IMR-90 (cell line): ENCODE results near the gene TXNRD1. TPM values are rescaled to one million over a fixed set of nuclear protein-coding genes. Genes with fewer than 3 reads are reported as not detected.

ENCODE experiments used
- ATAC-seq: fragments of 200-7000 bp; cut with Tn5 transposase; 2 replicates; pipeline ENCODE4 v1.9.1; 2020; ENCODE audit warnings: low read depth, mild to moderate bottlenecking, moderate library complexity
- BruUV-seq: library from RNA; stranded (reverse); fragments of 400-500 nt; replicated peaks from 2 replicates; lab custom pipeline; 2021; lab: Mats Ljungman, UMichigan
- CTCF ChIA-PET: fragments of 300-600 bp; formaldehyde crosslinking; extraction: SDS; loops from one replicate; lab custom pipeline; 2021; ENCODE audit warnings: antibody characterized with exemption; lab: Yijun Ruan, JAX
- POLR2A ChIA-PET: fragments of 300-600 bp; sonication (Branson Sonifier 250); formaldehyde crosslinking; loops from one replicate; lab custom pipeline; 2022; ENCODE audit warnings: antibody characterized with exemption; ENCODE audit not compliant: unreplicated experiment; lab: Charles Lee
- DNase-seq: peaks from one replicate; pipeline ENCODE4 v3.0.0; 2013
- H2AFZ ChIP-seq: replicated peaks from 2 replicates; pipeline ENCODE3; 2013; ENCODE audit warnings: low read length, mild to moderate bottlenecking; ENCODE audit not compliant: poor library complexity
- H2AK5ac ChIP-seq: 2 replicates; pipeline ENCODE4 v1.6.1; 2013; ENCODE audit warnings: low read depth, low read length, inconsistent platforms
- H2AK9ac ChIP-seq: replicated peaks from 2 replicates; pipeline ENCODE3; 2013; ENCODE audit warnings: mild to moderate bottlenecking, low read depth, low read length, moderate library complexity; ENCODE audit not compliant: poor library complexity
- H2BK120ac ChIP-seq: 2 replicates; pipeline ENCODE4 v1.6.1; 2013; ENCODE audit warnings: low read depth, low read length, inconsistent platforms
- H2BK15ac ChIP-seq: 3 replicates; pipeline ENCODE4 v1.6.1; 2013; ENCODE audit warnings: low read depth, low read length, inconsistent platforms
- H2BK20ac ChIP-seq: 2 replicates; pipeline ENCODE4 v1.6.1; 2013; ENCODE audit warnings: low read depth, mild to moderate bottlenecking, inconsistent platforms, low read length, moderate library complexity
- H2BK5ac ChIP-seq: 2 replicates; pipeline ENCODE4 v1.6.1; 2013; ENCODE audit warnings: mild to moderate bottlenecking, low read depth, low read length, inconsistent platforms; ENCODE audit not compliant: poor library complexity, severe bottlenecking
- H3K14ac ChIP-seq: replicated peaks from 2 replicates; pipeline ENCODE4 v1.6.1; 2013; ENCODE audit warnings: low read depth, low read length, inconsistent platforms
- H3K18ac ChIP-seq: 2 replicates; pipeline ENCODE4 v1.6.1; 2013; ENCODE audit warnings: low read depth, low read length, control low read depth
- H3K23ac ChIP-seq: 2 replicates; pipeline ENCODE4 v1.6.1; 2013; ENCODE audit warnings: low read depth, low read length, inconsistent platforms
- H3K27ac ChIP-seq: 2 replicates; pipeline ENCODE4 v1.5.1; 2013; ENCODE audit warnings: mild to moderate bottlenecking, control low read depth, low read length; ENCODE audit not compliant: insufficient read depth
- H3K27me3 ChIP-seq: 2 replicates; pipeline ENCODE4 v1.6.1; 2013; ENCODE audit warnings: low read length; ENCODE audit not compliant: control insufficient read depth, insufficient read depth
- H3K36me3 ChIP-seq: 2 replicates; pipeline ENCODE4 v1.6.1; 2013; ENCODE audit warnings: low read length, mixed read lengths; ENCODE audit not compliant: control insufficient read depth, insufficient read depth
- H3K4ac ChIP-seq: 2 replicates; pipeline ENCODE4 v1.6.1; 2013; ENCODE audit warnings: low read depth, low read length, inconsistent platforms
- H3K4me1 ChIP-seq: 2 replicates; pipeline ENCODE4 v1.6.1; 2013; ENCODE audit warnings: low read length, mixed read lengths; ENCODE audit not compliant: control insufficient read depth, insufficient read depth
- H3K4me2 ChIP-seq: 2 replicates; pipeline ENCODE4 v1.6.1; 2013; ENCODE audit warnings: low read depth, mild to moderate bottlenecking, control low read depth, low read length, moderate library complexity
- H3K4me3 ChIP-seq: 2 replicates; pipeline ENCODE4 v1.5.1; 2013; ENCODE audit warnings: low read depth, mild to moderate bottlenecking, control low read depth, low read length, moderate library complexity; ENCODE audit not compliant: insufficient read depth
- H3K56ac ChIP-seq: 2 replicates; pipeline ENCODE4 v1.6.1; 2013; ENCODE audit warnings: low read length, inconsistent platforms; ENCODE audit not compliant: insufficient read depth; ENCODE audit errors: extremely low read depth
- H3K79me1 ChIP-seq, 2 experiments: 2 replicates each; pipeline ENCODE4 v1.6.1; 2013; ENCODE audit warnings: low read length in 2 of 2, inconsistent platforms in 1 of 2, low read depth in 1 of 2
- H3K9ac ChIP-seq: 2 replicates; pipeline ENCODE4 v1.6.1; 2013; ENCODE audit warnings: low read depth, low read length, control low read depth
- H3K9me1 ChIP-seq: 2 replicates; pipeline ENCODE4 v1.6.1; 2013; ENCODE audit warnings: low read length, inconsistent platforms; ENCODE audit not compliant: insufficient read depth
- H3K9me3 ChIP-seq: 2 replicates; pipeline ENCODE4 v1.6.1; 2013; ENCODE audit warnings: low read length; ENCODE audit not compliant: control insufficient read depth, insufficient read depth
- H4K20me1 ChIP-seq: 2 replicates; pipeline ENCODE4 v1.6.1; 2013; ENCODE audit warnings: low read length, inconsistent platforms; ENCODE audit not compliant: insufficient read depth
- H4K5ac ChIP-seq: 2 replicates; pipeline ENCODE4 v1.6.1; 2013; ENCODE audit warnings: mild to moderate bottlenecking, low read depth, low read length, control low read depth
- H4K8ac ChIP-seq, 2 experiments: 2 replicates each; pipeline ENCODE4 v1.6.1; 2013; ENCODE audit warnings: low read depth in 2 of 2, low read length in 2 of 2, control low read depth in 1 of 2, inconsistent platforms in 1 of 2
- H4K91ac ChIP-seq: 2 replicates; pipeline ENCODE4 v1.6.1; 2013; ENCODE audit warnings: low read depth, low read length, inconsistent platforms; ENCODE audit not compliant: insufficient read depth
- CEBPB ChIP-seq: IDR thresholded peaks from 2 replicates; pipeline ENCODE4 v1.6.1; 2012; ENCODE audit warnings: low read depth, low read length, improper control_type of control experiment
- FOS ChIP-seq: fragments of 150-350 bp; IDR thresholded peaks from 2 replicates; pipeline ENCODE4 v1.6.1; 2016; ENCODE audit warnings: low read depth, low read length
- MAFK ChIP-seq: IDR thresholded peaks from 2 replicates; pipeline ENCODE4 v1.6.1; 2012; ENCODE audit warnings: low read depth, low read length, improper control_type of control experiment
- MAZ ChIP-seq: IDR thresholded peaks from 2 replicates; pipeline ENCODE4 v1.6.1; 2012; ENCODE audit warnings: low read depth, mild to moderate bottlenecking, low read length, improper control_type of control experiment, moderate library complexity, borderline replicate concordance
- WGBS, 2 experiments: methylation state at CpG; one replicate each; pipeline versions ENCODE4 v1.1.5 to v1.1.7; 2013; ENCODE audit warnings: missing lambda C conversion rate in 2 of 2; ENCODE audit not compliant: insufficient read length in 1 of 2; ENCODE audit errors: extremely low coverage in 2 of 2; 5-methylcytosine and 5-hydroxymethylcytosine counted together
- dilution Hi-C: fragments of 300-500 bp; cut with HindIII; formaldehyde crosslinking; loops from one replicate; pipeline ENCODE4 v1.14.3; 2018; ENCODE audit warnings: low sequenced_read_pairs; ENCODE audit not compliant: unreplicated experiment
- in situ Hi-C: fragments of 300-500 bp; cut with MboI; formaldehyde crosslinking; loops from 3 replicates; pipeline ENCODE4 v1.14.3; 2019; ENCODE audit warnings: low sequenced_read_pairs, inconsistent platforms, mixed read lengths
- intact Hi-C: fragments of 100-400 bp; cut with micrococcal nuclease; formaldehyde crosslinking; loops from 2 replicates; pipeline ENCODE4 v1.10.0; 2022
- polyA plus RNA-seq, 3 experiments: library from polyadenylated mRNA; depleted of rRNA; stranded (reverse); fragments of >200 nt; gene quantifications; 2 replicates each; pipeline ENCODE4 v1.2.3, GENCODE V29; 2012; ENCODE audit warnings: low replicate concordance in 1 of 3
- total RNA-seq: library from RNA; depleted of rRNA; stranded (reverse); fragments of >200 nt; gene quantifications from 2 replicates; pipeline ENCODE4 v1.2.3, GENCODE V29; 2012
- TF ChIP-seq, protein P1 (sequence below): conservative IDR thresholded peaks from 2 replicates; pipeline ENCODE4 v1.5.1; 2012; ENCODE audit warnings: mild to moderate bottlenecking, low read depth, low read length, improper control_type of control experiment
- TF ChIP-seq, protein P2 (sequence below): fragments of 150-350 bp; IDR thresholded peaks from 2 replicates; pipeline ENCODE4 v1.6.1; 2017; ENCODE audit warnings: mild to moderate bottlenecking, antibody characterized with exemption, low read length, low read depth

Gene TXNRD1
- total and polyA plus RNA-seq, 2 of the 4 experiments (the other 2 are of a cell fraction) = 379 to 582 TPM

DNA sequence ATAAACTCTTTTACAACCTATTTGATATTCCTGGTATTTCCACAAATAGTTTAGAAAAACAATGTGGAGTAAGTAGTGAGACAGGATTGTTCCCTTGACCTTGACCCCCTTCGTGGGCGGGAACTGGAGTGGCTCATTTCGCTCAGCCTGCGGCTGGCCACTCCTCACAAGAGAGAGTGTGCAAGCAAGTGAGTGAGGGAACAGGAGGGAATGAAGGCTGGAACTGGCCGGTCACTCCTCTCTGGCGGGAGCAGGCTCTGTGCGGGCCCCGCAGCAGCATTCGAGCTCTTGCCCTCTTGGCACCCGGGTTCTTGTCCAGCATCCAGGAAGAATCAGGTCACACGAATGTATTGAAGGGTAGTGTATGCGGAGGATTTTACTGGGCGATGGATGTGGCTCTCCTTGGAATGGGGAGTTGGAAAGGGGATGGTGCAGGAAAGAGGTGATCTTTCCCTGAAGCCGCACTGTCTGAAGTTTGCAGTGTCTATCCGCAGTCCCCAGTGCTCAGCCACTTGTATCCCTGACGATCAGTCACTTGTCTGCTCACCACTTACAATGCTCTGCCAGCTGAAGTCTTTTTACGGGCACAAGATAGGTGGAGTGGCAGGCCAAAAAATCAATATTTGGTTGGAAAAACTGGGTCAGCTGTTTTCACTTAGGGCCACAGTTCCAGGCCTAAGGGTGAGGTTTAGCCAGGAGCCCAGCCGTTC, 28.0 kb upstream of the TXNRD1 start (continued):
- TF ChIP-seq FOS = no peak

DNA sequence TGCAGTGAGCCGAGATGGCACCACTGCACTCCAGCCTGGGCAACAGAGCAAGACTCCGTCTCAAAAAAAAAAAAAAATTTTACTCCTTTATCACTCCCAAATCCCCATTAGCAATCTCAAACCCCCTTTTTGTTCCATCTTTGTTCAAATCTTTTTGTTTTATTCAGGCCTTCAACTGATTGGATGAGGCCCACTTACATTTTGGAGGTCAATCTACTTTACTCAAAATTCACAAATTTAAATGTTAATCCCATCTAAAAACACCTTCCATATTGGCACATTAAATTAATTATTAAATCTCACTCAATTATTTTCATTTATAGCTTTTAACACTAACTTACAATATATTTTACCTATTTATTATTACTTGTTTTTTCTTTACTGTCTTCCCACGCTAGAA, 27.0 kb upstream of the TXNRD1 start:
- no CpG with 5 or more reads among the region's 3 CpGs for WGBS, 2 experiments
- Histone ChIP-seq H3K79me1 (no peaks in the 10 kb centered on the region), H2BK15ac (no peak overlapping the region), H3K4ac (no peak overlapping the region), H3K9ac (no peak overlapping the region), H3K9me3 (peaks cover 12% of the 10 kb centered on the region), H4K20me1 (no peaks in the 10 kb centered on the region), H3K56ac (no peak overlapping the region), H3K4me2 (no peak overlapping the region), H2AFZ (no peak overlapping the region), H3K36me3 (no peaks in the 10 kb centered on the region), H2BK20ac (no peak overlapping the region), H3K23ac (no peak overlapping the region), H3K18ac (no peak overlapping the region), H2BK5ac (no peak overlapping the region), H4K5ac (no peak overlapping the region), H3K27me3 (no peaks in the 10 kb centered on the region), H3K4me1 (peaks cover 10% of the 10 kb centered on the region), H3K14ac (no peak overlapping the region), H2BK120ac (no peak overlapping the region), H4K8ac (no peak overlapping the region), H2AK9ac (no peak overlapping the region), H4K91ac (no peak overlapping the region), H3K27ac (no peak overlapping the region), H3K4me3 (no peak overlapping the region), H3K9me1 (no peaks in the 10 kb centered on the region), H2AK5ac (no peak overlapping the region)
- no peak for DNase-seq
- no peak for ATAC-seq
- dilution Hi-C loops = no loop called here
- BruUV-seq = no TSS peak
- in situ Hi-C loops = loop anchor here (25.0 kb wide), 1 partner anchor 874 kb away; no protein-coding TSS in a partner anchor
- POLR2A ChIA-PET = no interaction called here
- CTCF ChIA-PET = interaction anchor here (0.6 to 0.7 kb wide), 3 partner anchors 66 to 230 kb away, joined by 3 to 4 read pairs (median 4); no protein-coding TSS in a partner anchor
- intact Hi-C loops = loop anchor here (10.0 kb wide), 1 partner anchor 134 kb away; the partner anchor contains the start of gene GLT8D2
- TF ChIP-seq MAFK = no peak
- TF ChIP-seq MAZ = no peak
- TF ChIP-seq, protein P1, sequence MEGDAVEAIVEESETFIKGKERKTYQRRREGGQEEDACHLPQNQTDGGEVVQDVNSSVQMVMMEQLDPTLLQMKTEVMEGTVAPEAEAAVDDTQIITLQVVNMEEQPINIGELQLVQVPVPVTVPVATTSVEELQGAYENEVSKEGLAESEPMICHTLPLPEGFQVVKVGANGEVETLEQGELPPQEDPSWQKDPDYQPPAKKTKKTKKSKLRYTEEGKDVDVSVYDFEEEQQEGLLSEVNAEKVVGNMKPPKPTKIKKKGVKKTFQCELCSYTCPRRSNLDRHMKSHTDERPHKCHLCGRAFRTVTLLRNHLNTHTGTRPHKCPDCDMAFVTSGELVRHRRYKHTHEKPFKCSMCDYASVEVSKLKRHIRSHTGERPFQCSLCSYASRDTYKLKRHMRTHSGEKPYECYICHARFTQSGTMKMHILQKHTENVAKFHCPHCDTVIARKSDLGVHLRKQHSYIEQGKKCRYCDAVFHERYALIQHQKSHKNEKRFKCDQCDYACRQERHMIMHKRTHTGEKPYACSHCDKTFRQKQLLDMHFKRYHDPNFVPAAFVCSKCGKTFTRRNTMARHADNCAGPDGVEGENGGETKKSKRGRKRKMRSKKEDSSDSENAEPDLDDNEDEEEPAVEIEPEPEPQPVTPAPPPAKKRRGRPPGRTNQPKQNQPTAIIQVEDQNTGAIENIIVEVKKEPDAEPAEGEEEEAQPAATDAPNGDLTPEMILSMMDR = no peak
- TF ChIP-seq FOS = no peak
- TF ChIP-seq, protein P2, sequence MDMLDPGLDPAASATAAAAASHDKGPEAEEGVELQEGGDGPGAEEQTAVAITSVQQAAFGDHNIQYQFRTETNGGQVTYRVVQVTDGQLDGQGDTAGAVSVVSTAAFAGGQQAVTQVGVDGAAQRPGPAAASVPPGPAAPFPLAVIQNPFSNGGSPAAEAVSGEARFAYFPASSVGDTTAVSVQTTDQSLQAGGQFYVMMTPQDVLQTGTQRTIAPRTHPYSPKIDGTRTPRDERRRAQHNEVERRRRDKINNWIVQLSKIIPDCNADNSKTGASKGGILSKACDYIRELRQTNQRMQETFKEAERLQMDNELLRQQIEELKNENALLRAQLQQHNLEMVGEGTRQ = no peak
- TF ChIP-seq CEBPB = no peak
